Measurements from ENCODE around the gene ZFP92.
A peak's percentile ranks its signal among the peaks of the same experiment; 100 is the strongest.

ZFP92 gene

GRCh38 chrX:153409414-153410101, 1.7 kb upstream of the ZFP92 start:
- DNase-seq: no peak

GRCh38 chrX:153410373-153410772, 899 bp upstream of the ZFP92 start:
- no peak for DNase-seq

GRCh38 chrX:153410888-153411254, 401 bp upstream of the ZFP92 start:
- DNase-seq: no peak

GRCh38 chrX:153411988-153412574, 809 bp downstream of the ZFP92 start:
- no peak for DNase-seq

- DNase-seq: no peak
These were observed 1.8 kb downstream of the ZFP92 start for GRCh38 chrX:153412746-153413720.

GRCh38 chrX:153413731-153414130, 2.5 kb downstream of the ZFP92 start:
- DNase-seq: no peak

GRCh38 chrX:153414856-153415510, 3.7 kb downstream of the ZFP92 start:
- DNase-seq: no peak

GRCh38 chrX:153416781-153417450, 5.6 kb downstream of the ZFP92 start:
- no peak for DNase-seq

- DNase-seq: no peak
These were observed 6.4 kb downstream of the ZFP92 start for GRCh38 chrX:153417637-153418036.

- DNase-seq: no peak
These were observed 9.8 kb downstream of the ZFP92 start for GRCh38 chrX:153420851-153421599.

- no peak for DNase-seq
These were observed 10.6 kb downstream of the ZFP92 start for GRCh38 chrX:153421856-153422255.

- DNase-seq: no peak
These were observed 12.4 kb downstream of the ZFP92 start for GRCh38 chrX:153423652-153424051.

- no peak for DNase-seq
These were observed 14.9 kb downstream of the ZFP92 start for GRCh38 chrX:153426204-153426603.

- no peak for DNase-seq
These were observed 19.5 kb downstream of the ZFP92 start for GRCh38 chrX:153430796-153431195.

- DNase-seq: no peak
These were observed 21.9 kb downstream of the ZFP92 start for GRCh38 chrX:153433161-153433680.

GRCh38 chrX:153433781-153434285, 22.6 kb downstream of the ZFP92 start:
- no peak for DNase-seq

GRCh38 chrX:153434801-153435200, 23.5 kb downstream of the ZFP92 start:
- DNase-seq: no peak

- no peak for DNase-seq
These were observed 24.6 kb downstream of the ZFP92 start for GRCh38 chrX:153435845-153436244.

- DNase-seq: peak; percentile 10
These were observed 27.3 kb downstream of the ZFP92 start for GRCh38 chrX:153438532-153438931.

- DNase-seq: no peak
These were observed 28.7 kb downstream of the ZFP92 start for GRCh38 chrX:153439977-153440376.

- no peak for DNase-seq
These were observed 29.4 kb downstream of the ZFP92 start for GRCh38 chrX:153440556-153441135.

All from fibroblast of skin of right quadriceps (primary cell).